Caco-2 (cell line): ENCODE results near the gene PELO. TPM values are rescaled to one million over a fixed set of nuclear protein-coding genes. Genes with fewer than 3 reads are reported as not detected.

Source experiments
- BruUV-seq: library from RNA; stranded (reverse); fragments of 400-500 nt; replicated peaks from 2 replicates; lab custom pipeline; 2021; lab: Mats Ljungman, UMichigan
- CTCF ChIA-PET: fragments of 300-600 bp; sonication (Branson Sonifier 250); formaldehyde crosslinking; loops from one replicate; lab custom pipeline; 2022; ENCODE audit warnings: antibody characterized with exemption; lab: Charles Lee
- POLR2A ChIA-PET: fragments of 300-600 bp; sonication (Branson Sonifier 250); formaldehyde crosslinking; loops from one replicate; lab custom pipeline; 2022; ENCODE audit warnings: antibody characterized with exemption; lab: Charles Lee
- DNase-seq, 2 experiments: peaks; one replicate each; pipeline versions ENCODE4 v3.0.0 to v3.0.0-alpha.2; 2020 to 2022
- H3K27me3 ChIP-seq: replicated peaks from 2 replicates; pipeline ENCODE4 v1.6.0; 2011; ENCODE audit warnings: low read length; ENCODE audit not compliant: control insufficient read depth, insufficient read depth
- H3K36me3 ChIP-seq: 2 replicates; pipeline ENCODE4 v1.5.1; 2011; ENCODE audit warnings: low read length; ENCODE audit not compliant: control insufficient read depth, insufficient read depth
- H3K4me1 ChIP-seq: fragments of 250-450 bp; sonication (Bioruptor Pico); 2 replicates; pipeline ENCODE4 v1.5.1; 2020; ENCODE audit warnings: mild to moderate bottlenecking
- H3K4me3 ChIP-seq: 2 replicates; pipeline ENCODE4 v1.5.1; 2011; ENCODE audit warnings: low read depth, mild to moderate bottlenecking, control low read depth, low read length
- H3K9me3 ChIP-seq: fragments of 250-450 bp; sonication (Bioruptor Pico); 2 replicates; pipeline ENCODE4 v1.5.1; 2020; ENCODE audit warnings: mild to moderate bottlenecking, moderate library complexity
- H3K27ac Mint-ChIP-seq: one replicate; pipeline ENCODE4 v1.8.0; 2022; ENCODE audit warnings: mixed read lengths; ENCODE audit not compliant: unreplicated experiment
- H3K27me3 Mint-ChIP-seq: one replicate; pipeline ENCODE4 v1.8.0; 2022; ENCODE audit warnings: mixed read lengths; ENCODE audit not compliant: insufficient read depth, unreplicated experiment
- H3K36me3 Mint-ChIP-seq: one replicate; pipeline ENCODE4 v1.8.0; 2022; ENCODE audit warnings: mild to moderate bottlenecking, mixed read lengths; ENCODE audit not compliant: insufficient read depth, unreplicated experiment
- H3K4me1 Mint-ChIP-seq: one replicate; pipeline ENCODE4 v1.8.0; 2022; ENCODE audit warnings: low read depth, mixed read lengths; ENCODE audit not compliant: unreplicated experiment
- H3K4me3 Mint-ChIP-seq: one replicate; pipeline ENCODE4 v1.8.0; 2022; ENCODE audit warnings: mild to moderate bottlenecking, moderate library complexity, mixed read lengths; ENCODE audit not compliant: unreplicated experiment
- H3K9me3 Mint-ChIP-seq: one replicate; pipeline ENCODE4 v1.8.0; 2022; ENCODE audit warnings: mixed read lengths; ENCODE audit not compliant: unreplicated experiment
- intact Hi-C: fragments of 100-400 bp; cut with micrococcal nuclease; formaldehyde crosslinking; loops from one replicate; pipeline ENCODE4 v1.10.0; 2022; ENCODE audit not compliant: unreplicated experiment
- total RNA-seq: library from RNA; stranded (reverse); gene quantifications from 2 replicates; pipeline ENCODE4 v1.2.3, GENCODE V29; 2022
- TF ChIP-seq, protein P1 (sequence below), 2 experiments: fragments of 200-600 bp in 1 of 2; IDR thresholded peaks; 1 replicate in 1 of 2; 2 replicates in 1 of 2; pipeline versions ENCODE4 v1.5.1 to v1.8.0; 2011 to 2022; ENCODE audit warnings: antibody characterized with exemption in 1 of 2, control low read depth in 1 of 2, inconsistent platforms in 1 of 2, low read depth in 1 of 2, low read length in 1 of 2, mild to moderate bottlenecking in 1 of 2, moderate library complexity in 1 of 2; ENCODE audit not compliant: insufficient read depth in 1 of 2, severe bottlenecking in 1 of 2, unreplicated experiment in 1 of 2

The PELO gene
- total RNA-seq, 1 experiment from 2014 or later, result 25.9 TPM

GRCh38 chr5:52777186-52777585 is 10.5 kb upstream of the PELO start:
- H3K4me1 Mint-ChIP-seq, result no peaks in the 10 kb centered on the region
- no peak overlapping the region for H3K4me3 Mint-ChIP-seq
- POLR2A ChIA-PET, result no interaction called here
- peaks cover 23% of the 10 kb centered on the region for H3K27me3 Mint-ChIP-seq
- intact Hi-C loops, result no loop called here
- no peak for DNase-seq
- H3K4me3 ChIP-seq, result no peak overlapping the region
- no peaks in the 10 kb centered on the region for H3K27me3 ChIP-seq
- BruUV-seq, result no TSS peak
- no peaks in the 10 kb centered on the region for H3K9me3 Mint-ChIP-seq
- TF ChIP-seq, protein P1, sequence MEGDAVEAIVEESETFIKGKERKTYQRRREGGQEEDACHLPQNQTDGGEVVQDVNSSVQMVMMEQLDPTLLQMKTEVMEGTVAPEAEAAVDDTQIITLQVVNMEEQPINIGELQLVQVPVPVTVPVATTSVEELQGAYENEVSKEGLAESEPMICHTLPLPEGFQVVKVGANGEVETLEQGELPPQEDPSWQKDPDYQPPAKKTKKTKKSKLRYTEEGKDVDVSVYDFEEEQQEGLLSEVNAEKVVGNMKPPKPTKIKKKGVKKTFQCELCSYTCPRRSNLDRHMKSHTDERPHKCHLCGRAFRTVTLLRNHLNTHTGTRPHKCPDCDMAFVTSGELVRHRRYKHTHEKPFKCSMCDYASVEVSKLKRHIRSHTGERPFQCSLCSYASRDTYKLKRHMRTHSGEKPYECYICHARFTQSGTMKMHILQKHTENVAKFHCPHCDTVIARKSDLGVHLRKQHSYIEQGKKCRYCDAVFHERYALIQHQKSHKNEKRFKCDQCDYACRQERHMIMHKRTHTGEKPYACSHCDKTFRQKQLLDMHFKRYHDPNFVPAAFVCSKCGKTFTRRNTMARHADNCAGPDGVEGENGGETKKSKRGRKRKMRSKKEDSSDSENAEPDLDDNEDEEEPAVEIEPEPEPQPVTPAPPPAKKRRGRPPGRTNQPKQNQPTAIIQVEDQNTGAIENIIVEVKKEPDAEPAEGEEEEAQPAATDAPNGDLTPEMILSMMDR (IDR thresholded peaks at IDR 0.05; ENCODE audit: insufficient read depth in 1 of 2, low read depth in 1 of 2, low read length in 1 of 2, severe bottlenecking in 1 of 2, unreplicated experiment in 1 of 2), result no peak
- H3K36me3 Mint-ChIP-seq, result no peaks in the 10 kb centered on the region
- no peak overlapping the region for H3K27ac Mint-ChIP-seq
- CTCF ChIA-PET, result no interaction called here
- H3K9me3 ChIP-seq, result no peaks in the 10 kb centered on the region
- H3K36me3 ChIP-seq, result no peaks in the 10 kb centered on the region
- no peaks in the 10 kb centered on the region for H3K4me1 ChIP-seq

DNA sequence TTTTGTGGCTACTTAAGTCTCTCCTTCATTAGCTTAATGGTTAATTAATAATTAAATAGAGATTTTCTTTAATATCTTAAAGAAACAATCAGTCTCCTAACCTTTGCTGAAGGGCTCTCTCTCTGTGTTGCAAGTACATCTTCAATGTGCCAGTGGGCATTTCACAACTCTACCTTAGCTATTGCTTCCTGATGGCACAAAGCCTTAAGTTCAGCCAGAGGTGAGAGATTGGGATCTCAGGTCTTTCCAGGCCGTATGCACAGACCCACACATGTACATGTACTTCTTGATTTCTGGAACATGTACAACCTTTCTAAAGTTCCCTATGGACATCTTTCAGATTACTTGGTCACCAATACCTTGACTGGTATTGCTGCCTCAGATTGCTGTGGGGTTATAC is 8.9 kb upstream of the PELO start:
- no peak overlapping the region for H3K4me3 ChIP-seq
- no peaks in the 10 kb centered on the region for H3K27me3 ChIP-seq
- no peaks in the 10 kb centered on the region for H3K36me3 Mint-ChIP-seq
- intact Hi-C loops, result no loop called here
- no peaks in the 10 kb centered on the region for H3K9me3 Mint-ChIP-seq
- peaks cover 21% of the 10 kb centered on the region for H3K27me3 Mint-ChIP-seq
- H3K4me1 Mint-ChIP-seq, result no peaks in the 10 kb centered on the region
- ChIA-PET POLR2A (no interaction called here), CTCF (no interaction called here)
- no TSS peak for BruUV-seq
- TF ChIP-seq, protein P1 (IDR thresholded peaks at IDR 0.05; ENCODE audit: insufficient read depth in 1 of 2, low read depth in 1 of 2, low read length in 1 of 2, severe bottlenecking in 1 of 2, unreplicated experiment in 1 of 2), result no peak
- H3K9me3 ChIP-seq, result no peaks in the 10 kb centered on the region
- no peaks in the 10 kb centered on the region for H3K36me3 ChIP-seq
- no peak for DNase-seq
- no peaks in the 10 kb centered on the region for H3K4me1 ChIP-seq
- H3K4me3 Mint-ChIP-seq, result no peak overlapping the region
- no peak overlapping the region for H3K27ac Mint-ChIP-seq

GRCh38 chr5:52779213-52779612 is 8.5 kb upstream of the PELO start:
- TF ChIP-seq, protein P1 (IDR thresholded peaks at IDR 0.05; ENCODE audit: insufficient read depth in 1 of 2, low read depth in 1 of 2, low read length in 1 of 2, severe bottlenecking in 1 of 2, unreplicated experiment in 1 of 2), result no peak
- H3K4me3 Mint-ChIP-seq, result no peak overlapping the region
- ChIA-PET POLR2A (no interaction called here), CTCF (no interaction called here)
- H3K27ac Mint-ChIP-seq, result no peak overlapping the region
- H3K36me3 Mint-ChIP-seq, result no peaks in the 10 kb centered on the region
- no peaks in the 10 kb centered on the region for H3K4me1 ChIP-seq
- no peaks in the 10 kb centered on the region for H3K9me3 ChIP-seq
- H3K27me3 ChIP-seq, result no peaks in the 10 kb centered on the region
- H3K36me3 ChIP-seq, result no peaks in the 10 kb centered on the region
- H3K4me1 Mint-ChIP-seq, result no peaks in the 10 kb centered on the region
- DNase-seq, result no peak
- no peak overlapping the region for H3K4me3 ChIP-seq
- H3K27me3 Mint-ChIP-seq, result peaks cover 18% of the 10 kb centered on the region
- H3K9me3 Mint-ChIP-seq, result no peaks in the 10 kb centered on the region
- intact Hi-C loops, result no loop called here
- no TSS peak for BruUV-seq
